Immature natural killer cell (primary cell): ENCODE data around the gene CSF1. TPM values are rescaled to one million over a fixed set of nuclear protein-coding genes. Genes with fewer than 3 reads are reported as not detected.

Experiments used
- DNase-seq, 3 donors: peaks; one replicate each; pipeline ENCODE4 v3.0.0; 2022; ENCODE audit warnings: mixed read lengths in 1 of 3
- H3K27ac Mint-ChIP-seq, 6 donors: one replicate each; pipeline ENCODE4 v1.8.0; 2020; ENCODE audit warnings: mixed read lengths in 6 of 6, mild to moderate bottlenecking in 5 of 6, inconsistent platforms in 4 of 6, moderate library complexity in 3 of 6
- H3K27me3 Mint-ChIP-seq, 3 donors: one replicate each; pipeline ENCODE4 v1.8.0; 2020 to 2021; ENCODE audit warnings: low read depth in 3 of 3, mild to moderate bottlenecking in 3 of 3, mixed read lengths in 3 of 3, moderate library complexity in 3 of 3, inconsistent platforms in 1 of 3
- H3K36me3 Mint-ChIP-seq, 3 donors: one replicate each; pipeline ENCODE4 v1.8.0; 2020; ENCODE audit warnings: mixed read lengths in 3 of 3, inconsistent platforms in 2 of 3, mild to moderate bottlenecking in 2 of 3
- H3K4me1 Mint-ChIP-seq, 2 donors: one replicate each; pipeline ENCODE4 v1.8.0; 2020; ENCODE audit warnings: inconsistent platforms in 2 of 2, mild to moderate bottlenecking in 2 of 2, mixed read lengths in 2 of 2, moderate library complexity in 1 of 2
- H3K4me3 Mint-ChIP-seq, 5 donors: one replicate each; pipeline ENCODE4 v1.8.0; 2020; ENCODE audit warnings: mild to moderate bottlenecking in 5 of 5, mixed read lengths in 5 of 5, inconsistent platforms in 3 of 5, moderate library complexity in 3 of 5
- H3K9me3 Mint-ChIP-seq, 6 donors: one replicate each; pipeline ENCODE4 v1.8.0; 2020; ENCODE audit warnings: mild to moderate bottlenecking in 6 of 6, mixed read lengths in 6 of 6, inconsistent platforms in 4 of 6, moderate library complexity in 3 of 6
- polyA plus RNA-seq, 3 donors: library from polyadenylated mRNA; unstranded; fragments of 300-500 nt; fragmentation: Illumina TruSeq; gene quantifications; one replicate each; pipeline ENCODE4 v1.2.3, GENCODE V29; 2021

The CSF1 gene
- polyA plus RNA-seq, 3 donors from 2014 or later = 0.55 to 0.97 (median 0.65) TPM

- Mint-ChIP-seq H3K9me3 (no peaks in the 10 kb centered on the region), H3K36me3 (peaks cover 0 to 6% (median 0%) of the 10 kb centered on the region in 3 donors), H3K27me3 (peaks cover 0 to 9% (median 1%) of the 10 kb centered on the region in 3 donors), H3K27ac (no peak overlapping the region), H3K4me1 (no peaks in the 10 kb centered on the region), H3K4me3 (no peak overlapping the region)
- no peak for DNase-seq
These were observed 13.7 kb downstream of the CSF1 start for GRCh38 chr1:109924316-109924715.

- Mint-ChIP-seq H3K27me3 (peaks cover 0 to 9% (median 1%) of the 10 kb centered on the region in 3 donors), H3K4me1 (no peaks in the 10 kb centered on the region), H3K36me3 (peaks cover 0 to 6% (median 0%) of the 10 kb centered on the region in 3 donors), H3K4me3 (no peak overlapping the region), H3K9me3 (no peaks in the 10 kb centered on the region), H3K27ac (peak overlapping the region in 1 of 6 donors; percentile 30)
- DNase-seq = no peak
These were observed 14.7 kb downstream of the CSF1 start for GRCh38 chr1:109925159-109925990.

GRCh38 chr1:109926662-109927300 lies 16.1 kb downstream of the CSF1 start:
- Mint-ChIP-seq H3K4me3 (no peak overlapping the region), H3K27ac (no peak overlapping the region), H3K4me1 (no peaks in the 10 kb centered on the region), H3K36me3 (no peaks in the 10 kb centered on the region), H3K27me3 (peaks cover 0 to 6% (median 1%) of the 10 kb centered on the region in 3 donors), H3K9me3 (no peaks in the 10 kb centered on the region)
- no peak for DNase-seq

GRCh38 chr1:109927356-109927755 lies 16.7 kb downstream of the CSF1 start:
- no peak for DNase-seq
- Mint-ChIP-seq H3K27me3 (peaks cover 0 to 6% (median 1%) of the 10 kb centered on the region in 3 donors), H3K4me1 (no peaks in the 10 kb centered on the region), H3K4me3 (no peak overlapping the region), H3K27ac (no peak overlapping the region), H3K9me3 (no peaks in the 10 kb centered on the region), H3K36me3 (no peaks in the 10 kb centered on the region)

GRCh38 chr1:109927911-109928321 lies 17.3 kb downstream of the CSF1 start:
- no peak overlapping the region for H3K27ac Mint-ChIP-seq

GRCh38 chr1:109928591-109929111 lies 18.0 kb downstream of the CSF1 start:
- H3K4me3 Mint-ChIP-seq = no peak overlapping the region
- H3K27me3 Mint-ChIP-seq = peaks cover 0 to 4% (median 1%) of the 10 kb centered on the region in 3 donors
- DNase-seq = no peak
- H3K4me1 Mint-ChIP-seq = peaks cover 1 to 2% of the 10 kb centered on the region in 2 donors
- H3K36me3 Mint-ChIP-seq = no peaks in the 10 kb centered on the region
- H3K9me3 Mint-ChIP-seq = no peaks in the 10 kb centered on the region
- no peak overlapping the region for H3K27ac Mint-ChIP-seq

More at GRCh38 chr1:109927911-109928321, 17.3 kb downstream of the CSF1 start:
- Mint-ChIP-seq H3K4me1 (no peaks in the 10 kb centered on the region), H3K9me3 (no peaks in the 10 kb centered on the region), H3K36me3 (no peaks in the 10 kb centered on the region), H3K4me3 (no peak overlapping the region), H3K27me3 (peaks cover 0 to 6% (median 1%) of the 10 kb centered on the region in 3 donors)
- DNase-seq = no peak

GRCh38 chr1:109929170-109929569 lies 18.5 kb downstream of the CSF1 start:
- no peaks in the 10 kb centered on the region for H3K36me3 Mint-ChIP-seq
- no peak for DNase-seq
- H3K9me3 Mint-ChIP-seq = no peaks in the 10 kb centered on the region
- peaks cover 5 to 7% of the 10 kb centered on the region in 2 donors for H3K4me1 Mint-ChIP-seq
- H3K4me3 Mint-ChIP-seq = no peak overlapping the region
- H3K27ac Mint-ChIP-seq = no peak overlapping the region
- H3K27me3 Mint-ChIP-seq = peaks cover 0 to 4% (median 2%) of the 10 kb centered on the region in 3 donors

GRCh38 chr1:109929588-109930251 lies 19.1 kb downstream of the CSF1 start:
- peaks cover 6 to 13% of the 10 kb centered on the region in 2 donors for H3K4me1 Mint-ChIP-seq
- no peak overlapping the region for H3K4me3 Mint-ChIP-seq
- H3K27me3 Mint-ChIP-seq = peaks cover 0 to 4% (median 3%) of the 10 kb centered on the region in 3 donors
- H3K36me3 Mint-ChIP-seq = no peaks in the 10 kb centered on the region
- no peak for DNase-seq
- H3K9me3 Mint-ChIP-seq = no peaks in the 10 kb centered on the region
- no peak overlapping the region for H3K27ac Mint-ChIP-seq

GRCh38 chr1:109930252-109930993 lies 19.8 kb downstream of the CSF1 start:
- peaks cover 0 to 4% (median 4%) of the 10 kb centered on the region in 3 donors for H3K27me3 Mint-ChIP-seq
- peaks cover 0 to 1% (median 0%) of the 10 kb centered on the region in 6 donors for H3K9me3 Mint-ChIP-seq
- H3K4me3 Mint-ChIP-seq = no peak overlapping the region
- H3K4me1 Mint-ChIP-seq = peaks cover 6 to 14% of the 10 kb centered on the region in 2 donors
- H3K27ac Mint-ChIP-seq = no peak overlapping the region
- no peak for DNase-seq
- H3K36me3 Mint-ChIP-seq = no peaks in the 10 kb centered on the region

- Mint-ChIP-seq H3K36me3 (no peaks in the 10 kb centered on the region), H3K27ac (no peak overlapping the region), H3K27me3 (peaks cover 0 to 5% (median 2%) of the 10 kb centered on the region in 3 donors), H3K9me3 (peaks cover 0 to 5% (median 0%) of the 10 kb centered on the region in 6 donors), H3K4me3 (no peak overlapping the region), H3K4me1 (peaks cover 6 to 14% of the 10 kb centered on the region in 2 donors)
- DNase-seq = no peak
These were observed 20.6 kb downstream of the CSF1 start for GRCh38 chr1:109931189-109931731.

GRCh38 chr1:109931911-109932636 lies 21.4 kb downstream of the CSF1 start:
- H3K27ac Mint-ChIP-seq = no peak overlapping the region
- H3K9me3 Mint-ChIP-seq = peaks cover 3 to 10% (median 7%) of the 10 kb centered on the region in 6 donors
- H3K36me3 Mint-ChIP-seq = peaks cover 0 to 5% (median 3%) of the 10 kb centered on the region in 3 donors
- no peak for DNase-seq
- H3K4me3 Mint-ChIP-seq = no peak overlapping the region
- peaks cover 0 to 5% (median 3%) of the 10 kb centered on the region in 3 donors for H3K27me3 Mint-ChIP-seq
- H3K4me1 Mint-ChIP-seq = peaks cover 6 to 14% of the 10 kb centered on the region in 2 donors

GRCh38 chr1:109932679-109933078 lies 22.0 kb downstream of the CSF1 start:
- H3K27ac Mint-ChIP-seq = no peak overlapping the region
- peaks cover 6 to 14% of the 10 kb centered on the region in 2 donors for H3K4me1 Mint-ChIP-seq
- no peak for DNase-seq
- H3K27me3 Mint-ChIP-seq = peaks cover 0 to 5% (median 3%) of the 10 kb centered on the region in 3 donors
- peaks cover 2 to 7% (median 3%) of the 10 kb centered on the region in 3 donors for H3K36me3 Mint-ChIP-seq
- H3K9me3 Mint-ChIP-seq = peaks cover 6 to 14% (median 12%) of the 10 kb centered on the region in 6 donors
- H3K4me3 Mint-ChIP-seq = no peak overlapping the region
